ENCODE measurements around the gene SRCAP.

Gene SRCAP

GRCh38 chr16:30737794-30738648, 39.0 kb downstream of the SRCAP start:
- DNase-seq: no peak

DNA sequence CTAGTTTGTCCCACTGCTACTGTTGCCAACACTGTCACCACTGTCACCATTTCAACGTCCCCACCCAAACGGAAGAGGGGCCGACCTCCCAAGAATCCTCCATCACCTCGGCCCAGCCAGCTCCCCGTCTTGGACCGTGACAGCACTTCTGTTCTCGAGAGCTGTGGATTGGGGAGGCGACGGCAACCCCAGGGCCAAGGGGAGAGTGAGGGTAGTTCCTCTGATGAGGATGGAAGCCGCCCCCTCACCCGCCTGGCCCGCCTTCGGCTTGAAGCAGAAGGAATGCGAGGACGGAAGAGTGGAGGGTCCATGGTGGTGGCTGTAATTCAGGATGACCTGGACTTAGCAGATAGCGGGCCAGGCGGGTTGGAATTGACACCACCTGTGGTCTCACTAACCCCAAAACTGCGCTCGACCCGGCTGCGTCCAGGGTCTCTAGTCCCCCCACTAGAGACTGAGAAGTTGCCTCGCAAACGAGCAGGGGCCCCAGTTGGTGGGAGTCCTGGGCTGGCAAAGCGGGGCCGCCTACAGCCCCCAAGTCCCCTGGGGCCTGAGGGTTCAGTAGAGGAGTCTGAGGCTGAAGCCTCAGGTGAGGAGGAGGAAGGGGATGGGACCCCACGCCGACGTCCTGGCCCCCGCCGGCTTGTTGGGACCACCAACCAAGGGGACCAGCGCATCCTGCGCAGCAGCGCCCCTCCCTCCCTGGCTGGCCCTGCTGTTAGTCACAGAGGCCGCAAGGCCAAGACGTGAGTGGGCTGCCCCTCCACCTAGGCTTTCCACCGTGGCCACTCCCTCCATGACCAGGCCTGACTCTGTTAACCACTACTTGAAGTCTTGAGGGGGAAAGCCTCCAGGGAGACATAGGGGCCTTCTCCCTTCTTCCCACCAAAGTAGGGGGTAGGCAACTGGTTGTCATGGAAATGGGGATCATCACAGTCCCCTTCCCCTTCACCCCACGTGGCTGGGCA, 40.3 kb downstream of the SRCAP start:
- no peak for DNase-seq

DNA sequence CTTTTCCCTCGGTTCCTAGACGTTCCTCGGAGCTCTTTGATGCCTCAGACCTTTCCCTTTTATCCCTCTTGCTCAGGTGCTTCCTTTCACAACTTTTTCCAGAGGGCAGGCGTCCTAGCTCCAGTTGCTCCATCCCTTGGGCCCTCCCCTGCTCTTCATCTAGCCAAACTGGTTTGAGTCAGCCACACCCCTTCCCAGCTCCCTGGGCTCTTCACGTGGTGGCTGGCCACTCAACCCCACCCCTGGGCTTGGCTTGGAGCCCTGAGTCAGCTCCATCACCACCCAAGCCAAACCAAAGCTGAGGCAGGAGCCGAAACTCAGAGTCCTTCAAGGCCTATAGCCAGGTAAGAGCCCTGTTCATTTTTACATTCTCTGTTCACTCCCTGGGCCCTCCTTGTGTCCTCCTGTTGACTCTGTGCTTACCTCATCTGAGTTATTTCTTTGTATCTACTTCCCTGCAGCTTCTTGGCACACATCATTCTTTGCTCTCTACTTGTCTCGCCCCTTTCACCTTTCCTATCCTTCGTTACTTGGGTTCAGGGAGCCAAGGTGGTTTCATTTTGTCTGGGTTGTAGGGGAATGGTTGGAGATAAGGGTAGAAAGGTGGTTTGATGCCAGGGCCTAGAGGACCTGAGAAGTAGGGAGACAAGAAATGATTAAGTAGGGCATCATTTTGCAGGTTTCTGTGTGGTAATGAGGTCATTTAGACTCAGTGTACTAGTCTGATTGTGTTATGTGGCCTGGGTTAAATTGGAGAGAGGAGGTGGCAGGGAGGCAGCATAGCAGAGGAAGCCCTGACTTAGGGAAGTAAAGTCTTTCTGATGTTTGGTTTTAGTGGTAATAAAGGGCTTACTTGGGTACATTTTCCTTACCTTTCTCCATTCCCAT, 41.6 kb downstream of the SRCAP start:
- no peak for DNase-seq

- no peak for DNase-seq
These were observed 42.5 kb downstream of the SRCAP start for GRCh38 chr16:30741461-30741914.

GRCh38 chr16:30743716-30744115, 44.7 kb downstream of the SRCAP start:
- no peak for DNase-seq

DNA sequence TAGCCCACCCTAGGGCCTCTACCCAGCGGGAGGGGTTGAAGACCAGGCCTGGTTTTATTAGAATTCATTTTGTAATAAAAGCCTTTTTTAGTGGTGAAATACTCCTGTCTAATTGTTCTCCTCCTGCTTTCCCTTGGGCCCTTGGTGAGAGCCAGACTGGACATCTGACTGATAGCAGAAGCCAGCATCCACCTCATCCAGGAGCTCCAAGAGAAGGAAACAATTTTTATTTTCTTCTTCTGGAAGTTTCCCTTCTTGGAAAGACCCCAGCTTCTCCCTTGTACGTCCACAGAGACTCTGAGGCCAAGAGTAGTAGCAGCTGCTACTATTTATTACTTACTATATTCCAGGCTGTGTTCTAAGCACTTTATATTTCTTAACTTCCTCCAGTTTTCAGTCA, 45.2 kb downstream of the SRCAP start:
- no peak for DNase-seq

DNA sequence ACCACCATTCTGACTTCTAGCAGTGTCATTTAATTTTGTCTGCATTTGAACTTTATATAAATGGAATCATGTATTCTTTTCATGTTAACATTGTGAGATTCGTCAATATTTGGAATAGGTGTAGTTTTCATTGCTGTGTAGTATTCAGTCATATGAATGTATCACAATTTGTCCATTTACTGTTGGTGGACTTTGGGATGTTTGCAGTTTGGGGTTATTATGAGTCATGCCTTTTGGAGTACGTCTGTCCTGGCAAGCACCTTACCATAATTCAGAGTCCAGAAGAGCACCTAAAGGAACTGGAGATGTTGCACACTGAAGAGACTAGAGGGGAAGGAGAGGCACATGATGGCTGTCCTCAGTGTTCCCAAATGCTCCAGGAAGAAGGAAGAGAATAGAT, 46.1 kb downstream of the SRCAP start:
- DNase-seq: no peak

- DNase-seq: no peak
These were observed 47.7 kb downstream of the SRCAP start for GRCh38 chr16:30746638-30747175.

GRCh38 chr16:30747331-30747730, 48.4 kb downstream of the SRCAP start:
- no peak for DNase-seq

DNA sequence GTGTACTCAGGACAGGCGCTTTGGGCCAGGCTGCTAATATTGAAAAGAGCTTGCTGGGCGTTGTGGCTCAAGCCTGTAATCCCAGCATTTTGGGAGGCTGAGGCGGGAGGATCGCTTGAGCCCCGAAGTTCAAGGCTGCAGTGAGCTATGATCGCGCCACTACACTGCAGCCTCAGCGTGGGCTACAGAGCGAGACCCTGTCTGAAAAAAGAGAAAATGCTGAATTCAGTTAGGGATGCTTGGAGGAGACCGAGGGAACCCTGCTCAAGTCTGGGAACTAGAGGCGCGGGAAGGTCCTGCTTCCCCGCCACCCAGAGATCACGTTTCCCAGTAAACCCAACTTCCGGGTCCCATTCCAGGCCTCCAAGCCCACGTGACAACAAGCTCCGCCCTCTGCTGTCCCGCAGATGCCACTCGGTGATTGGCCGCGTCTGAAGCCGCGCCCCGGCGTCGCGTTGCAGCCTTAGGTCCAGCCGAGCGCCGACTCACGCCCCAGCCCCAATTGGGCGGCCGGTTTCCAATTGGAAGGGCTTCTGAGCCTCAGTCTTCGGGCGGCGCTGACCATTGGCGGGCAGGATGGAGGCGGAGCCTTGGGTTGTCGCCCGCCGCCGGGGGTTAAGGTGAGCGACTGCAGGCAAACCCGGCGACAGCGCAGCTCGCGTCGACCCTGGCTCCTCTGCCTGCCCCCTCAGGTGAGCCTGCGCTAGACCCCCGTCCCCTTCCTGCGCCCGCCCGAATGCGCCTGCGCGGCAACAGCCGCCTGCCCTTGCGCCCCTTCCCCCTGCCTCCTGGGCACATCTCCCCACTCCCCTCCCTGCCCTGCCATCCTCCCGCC, 49.0 kb downstream of the SRCAP start, which contains the start of gene PHKG2:
Gene PHKG2 (plus strand): TSS at position 627 of the 835 bp plus-strand sequence. CDS start 396 bp downstream, outside the sequence.
- peak; percentile 96 for DNase-seq

DNA sequence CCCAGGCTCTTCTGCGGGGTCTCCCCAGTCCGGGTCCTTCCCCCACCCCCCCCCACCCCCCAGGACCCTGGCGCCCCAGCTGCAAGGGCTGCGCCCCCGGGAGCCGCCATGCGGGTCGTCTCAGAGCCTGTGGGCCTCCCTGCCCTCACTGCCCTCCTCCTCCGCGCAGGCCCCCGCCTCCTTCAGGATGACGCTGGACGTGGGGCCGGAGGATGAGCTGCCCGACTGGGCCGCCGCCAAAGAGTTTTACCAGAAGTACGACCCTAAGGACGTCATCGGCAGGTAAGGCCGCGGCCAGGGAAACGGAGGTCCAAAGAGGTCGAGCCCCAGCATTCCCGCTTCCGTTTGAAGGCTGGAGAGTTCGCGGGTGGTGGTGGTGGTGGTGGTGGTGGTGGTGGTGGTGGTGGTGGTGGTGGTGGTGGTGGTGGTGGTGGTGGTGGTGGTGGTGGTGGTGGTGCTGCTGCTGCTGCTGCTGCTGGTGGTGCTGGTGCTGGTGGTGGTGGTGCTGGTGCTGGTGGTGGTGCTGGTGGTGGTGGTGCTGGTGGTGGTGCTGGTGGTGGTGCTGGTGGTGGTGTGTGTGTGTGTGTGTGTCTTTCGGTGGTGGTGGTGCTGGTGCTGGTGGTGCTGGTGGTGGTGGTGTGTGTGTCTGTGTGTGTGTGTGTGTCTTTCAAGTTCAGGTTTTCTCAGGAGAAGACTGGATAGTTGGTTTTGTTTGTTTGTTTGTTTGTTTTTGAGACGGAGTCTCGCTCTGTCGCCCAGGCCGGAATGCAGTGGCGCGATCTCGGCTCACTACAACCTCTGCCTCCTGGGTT, 49.9 kb downstream of the SRCAP start:
- no peak for DNase-seq

- DNase-seq: no peak
These were observed 51.2 kb downstream of the SRCAP start for GRCh38 chr16:30750201-30750600.

DNA sequence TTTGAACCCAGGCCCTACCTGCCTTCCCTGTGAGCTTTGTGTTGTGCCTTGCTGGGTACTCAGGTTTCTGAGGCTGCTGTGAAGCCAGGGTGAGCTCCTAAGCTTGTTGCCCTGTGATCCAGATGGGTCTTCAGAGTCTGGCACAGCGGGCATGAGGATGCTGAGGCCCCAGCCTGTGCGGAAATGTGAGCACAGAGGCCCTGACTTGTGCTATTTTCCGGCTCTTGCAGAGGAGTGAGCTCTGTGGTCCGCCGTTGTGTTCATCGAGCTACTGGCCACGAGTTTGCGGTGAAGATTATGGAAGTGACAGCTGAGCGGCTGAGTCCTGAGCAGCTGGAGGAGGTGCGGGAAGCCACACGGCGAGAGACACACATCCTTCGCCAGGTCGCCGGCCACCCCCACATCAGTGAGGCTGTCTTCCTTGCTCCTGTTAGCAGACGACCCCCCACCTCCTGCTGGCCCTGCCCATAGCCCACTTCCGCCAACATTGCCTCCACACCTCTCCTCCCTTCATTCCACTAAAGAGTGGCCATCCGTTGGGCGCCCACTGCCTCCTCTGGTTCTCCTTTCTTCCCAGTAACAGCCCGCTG, 52.0 kb downstream of the SRCAP start:
- no peak for DNase-seq

DNA sequence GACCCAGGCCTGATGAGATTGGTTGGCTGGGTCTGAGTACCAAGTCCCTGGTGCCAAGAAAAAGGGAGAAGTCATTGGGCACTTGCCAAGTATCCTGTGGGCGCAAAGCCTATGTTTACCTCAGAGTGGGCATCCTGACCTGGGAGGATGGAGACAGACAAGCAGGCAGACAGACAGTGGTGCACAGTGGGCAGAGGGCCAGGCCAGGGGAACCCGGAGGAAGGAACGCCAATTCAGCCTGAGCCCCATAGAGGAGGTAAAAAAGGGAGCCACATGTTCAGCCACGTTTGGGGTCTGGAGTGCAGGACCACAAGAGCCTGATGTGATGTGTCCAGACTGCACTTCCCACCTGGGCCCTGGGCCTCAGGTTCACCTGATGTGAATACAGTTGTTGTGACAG, 54.6 kb downstream of the SRCAP start:
- no peak for DNase-seq

DNA sequence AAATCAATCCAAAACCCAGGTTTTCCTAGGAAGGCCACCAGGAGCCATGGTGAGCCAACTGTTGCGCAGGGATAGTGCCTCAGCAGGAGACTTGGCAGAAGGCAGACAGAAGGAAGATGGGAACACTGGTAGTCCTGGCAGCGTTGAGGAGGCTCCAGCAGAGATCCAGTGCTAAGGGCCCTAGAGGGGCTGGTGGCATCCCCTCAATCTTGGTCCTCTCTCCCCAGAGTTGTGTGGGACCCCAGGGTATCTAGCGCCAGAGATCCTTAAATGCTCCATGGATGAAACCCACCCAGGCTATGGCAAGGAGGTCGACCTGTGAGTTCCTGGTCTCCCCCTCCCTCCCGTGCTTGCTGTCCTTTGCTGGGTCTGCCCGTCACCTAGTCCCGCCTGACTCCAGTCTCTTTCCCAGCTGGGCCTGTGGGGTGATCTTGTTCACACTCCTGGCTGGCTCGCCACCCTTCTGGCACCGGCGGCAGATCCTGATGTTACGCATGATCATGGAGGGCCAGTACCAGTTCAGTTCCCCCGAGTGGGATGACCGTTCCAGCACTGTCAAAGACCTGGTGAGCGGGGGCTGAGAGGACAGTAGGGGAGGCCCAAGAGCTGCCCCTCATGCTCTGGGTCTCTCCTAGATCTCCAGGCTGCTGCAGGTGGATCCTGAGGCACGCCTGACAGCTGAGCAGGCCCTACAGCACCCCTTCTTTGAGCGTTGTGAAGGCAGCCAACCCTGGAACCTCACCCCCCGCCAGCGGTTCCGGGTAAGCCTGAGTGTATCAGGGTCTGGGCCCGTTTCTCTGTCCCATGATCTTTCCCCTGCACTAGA, 57.2 kb downstream of the SRCAP start:
- DNase-seq: no peak

DNA sequence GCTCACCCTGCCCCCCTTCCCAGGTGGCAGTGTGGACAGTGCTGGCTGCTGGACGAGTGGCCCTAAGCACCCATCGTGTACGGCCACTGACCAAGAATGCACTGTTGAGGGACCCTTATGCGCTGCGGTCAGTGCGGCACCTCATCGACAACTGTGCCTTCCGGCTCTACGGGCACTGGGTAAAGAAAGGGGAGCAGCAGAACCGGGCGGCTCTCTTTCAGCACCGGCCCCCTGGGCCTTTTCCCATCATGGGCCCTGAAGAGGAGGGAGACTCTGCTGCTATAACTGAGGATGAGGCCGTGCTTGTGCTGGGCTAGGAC, 57.8 kb downstream of the SRCAP start:
- no peak for DNase-seq

- DNase-seq: no peak
These were observed 58.3 kb downstream of the SRCAP start for GRCh38 chr16:30757316-30757715.

GRCh38 chr16:30758988-30759491, 60.1 kb downstream of the SRCAP start:
- DNase-seq: no peak

DNA sequence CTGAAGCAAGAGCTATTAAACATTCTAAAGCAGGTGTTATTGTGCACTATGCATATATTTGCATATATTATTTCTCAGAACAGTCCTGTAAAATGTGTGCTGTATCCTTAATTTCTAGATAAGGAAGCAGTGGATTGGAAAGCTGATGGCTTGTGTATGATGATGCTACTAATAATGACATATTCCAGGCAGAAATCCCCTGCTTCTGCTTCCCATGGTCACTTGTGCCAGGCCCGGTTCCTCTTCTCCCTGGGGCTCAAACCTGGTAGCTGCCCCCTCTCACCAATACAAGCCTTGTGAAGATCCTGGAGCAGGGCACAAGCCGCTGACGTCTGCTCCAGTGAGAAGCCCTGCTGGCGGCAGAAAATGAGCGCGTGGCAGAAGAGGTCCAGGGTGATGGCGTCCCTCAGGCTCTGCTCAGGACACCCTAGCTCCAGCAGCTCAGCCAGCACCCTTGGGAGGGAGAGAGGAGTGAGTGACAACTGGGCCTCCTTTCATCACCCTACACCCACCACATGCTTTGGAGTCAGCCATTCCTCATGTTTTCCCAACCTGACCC, 61.1 kb downstream of the SRCAP start:
- DNase-seq: no peak
